Muscle layer of colon (tissue), 2 donors: ENCODE results near the gene LMF1.

ENCODE experiments used
- H3K27ac ChIP-seq: one replicate; pipeline ENCODE4 v1.7.0; 2013; ENCODE audit warnings: low read depth, mild to moderate bottlenecking, low read length, moderate library complexity
- H3K27me3 ChIP-seq, 2 donors: one replicate each; pipeline ENCODE4 v1.7.0; 2013; ENCODE audit warnings: low read length in 2 of 2, mild to moderate bottlenecking in 2 of 2; ENCODE audit not compliant: insufficient read depth in 2 of 2, control insufficient read depth in 1 of 2
- H3K36me3 ChIP-seq: one replicate; pipeline ENCODE4 v1.7.0; 2013; ENCODE audit warnings: mild to moderate bottlenecking, low read length; ENCODE audit not compliant: insufficient read depth
- H3K4me1 ChIP-seq: one replicate; pipeline ENCODE4 v1.7.0; 2013; ENCODE audit warnings: mild to moderate bottlenecking, low read length; ENCODE audit not compliant: insufficient read depth
- H3K4me3 ChIP-seq, 2 donors: one replicate each; pipeline ENCODE4 v1.7.0; 2013; ENCODE audit warnings: low read length in 2 of 2, low read depth in 1 of 2, mild to moderate bottlenecking in 1 of 2, moderate library complexity in 1 of 2
- H3K9ac ChIP-seq: one replicate; pipeline ENCODE4 v1.7.0; 2013; ENCODE audit warnings: low read length
- H3K9me3 ChIP-seq: one replicate; pipeline ENCODE4 v1.7.0; 2013; ENCODE audit warnings: mild to moderate bottlenecking, low read length
- donor health status: abdominal sarcoma.
- donor health status: Adenocarcinoma of cecum.

Gene LMF1

GRCh38 chr16:900211-900610, 70.6 kb downstream of the LMF1 start:
- H3K9me3 ChIP-seq: no peaks in the 10 kb centered on the region
- no peak overlapping the region for H3K27ac ChIP-seq
- no peaks in the 10 kb centered on the region for H3K27me3 ChIP-seq
- H3K4me1 ChIP-seq: no peaks in the 10 kb centered on the region
- no peaks in the 10 kb centered on the region for H3K36me3 ChIP-seq
- H3K9ac ChIP-seq: no peak overlapping the region
- no peak overlapping the region for H3K4me3 ChIP-seq

DNA sequence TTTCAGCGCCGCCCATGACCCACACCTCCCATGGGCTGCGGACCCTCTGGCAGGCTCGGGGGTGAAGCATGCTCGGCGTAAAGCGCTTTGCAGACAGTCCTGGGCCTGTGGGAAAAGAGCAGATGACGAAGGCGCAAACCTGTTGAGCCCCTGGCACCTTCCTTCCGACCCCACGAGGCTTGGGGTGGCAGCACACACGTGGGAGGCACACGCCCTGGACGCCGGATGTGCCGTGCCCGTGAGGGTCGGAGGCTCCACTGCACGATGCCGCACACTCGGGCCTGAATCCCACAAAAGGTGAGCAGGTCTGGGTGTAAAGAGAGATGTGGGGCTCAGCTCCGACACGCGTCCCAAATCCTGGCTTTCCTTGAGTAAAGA, 71.1 kb downstream of the LMF1 start:
- Histone ChIP-seq H3K36me3 (no peaks in the 10 kb centered on the region), H3K9me3 (no peaks in the 10 kb centered on the region), H3K27me3 (no peaks in the 10 kb centered on the region), H3K4me3 (no peak overlapping the region), H3K9ac (no peak overlapping the region), H3K4me1 (no peaks in the 10 kb centered on the region), H3K27ac (no peak overlapping the region)

- no peaks in the 10 kb centered on the region for H3K4me1 ChIP-seq
- H3K9me3 ChIP-seq: no peaks in the 10 kb centered on the region
- H3K9ac ChIP-seq: no peak overlapping the region
- no peak overlapping the region for H3K27ac ChIP-seq
- H3K36me3 ChIP-seq: no peaks in the 10 kb centered on the region
- no peaks in the 10 kb centered on the region for H3K27me3 ChIP-seq
- H3K4me3 ChIP-seq: no peak overlapping the region
Measured at GRCh38 chr16:898761-899682, 71.8 kb downstream of the LMF1 start.

GRCh38 chr16:898216-898615, 72.6 kb downstream of the LMF1 start:
- H3K4me3 ChIP-seq: no peak overlapping the region
- H3K27ac ChIP-seq: no peak overlapping the region
- no peaks in the 10 kb centered on the region for H3K36me3 ChIP-seq
- no peak overlapping the region for H3K9ac ChIP-seq
- H3K4me1 ChIP-seq: no peaks in the 10 kb centered on the region
- no peaks in the 10 kb centered on the region for H3K9me3 ChIP-seq
- H3K27me3 ChIP-seq: no peaks in the 10 kb centered on the region

- Histone ChIP-seq H3K27me3 (no peaks in the 10 kb centered on the region), H3K36me3 (no peaks in the 10 kb centered on the region), H3K27ac (no peak overlapping the region), H3K4me1 (no peaks in the 10 kb centered on the region), H3K4me3 (no peak overlapping the region), H3K9ac (no peak overlapping the region), H3K9me3 (no peaks in the 10 kb centered on the region)
Measured at GRCh38 chr16:897701-898100, 73.1 kb downstream of the LMF1 start.

- H3K9me3 ChIP-seq: no peaks in the 10 kb centered on the region
- H3K9ac ChIP-seq: no peak overlapping the region
- H3K27me3 ChIP-seq: no peaks in the 10 kb centered on the region
- no peaks in the 10 kb centered on the region for H3K4me1 ChIP-seq
- H3K36me3 ChIP-seq: peaks cover under 1% of the 10 kb centered on the region
- H3K27ac ChIP-seq: no peak overlapping the region
- H3K4me3 ChIP-seq: no peak overlapping the region
Measured at GRCh38 chr16:897200-897543, 73.6 kb downstream of the LMF1 start.

DNA sequence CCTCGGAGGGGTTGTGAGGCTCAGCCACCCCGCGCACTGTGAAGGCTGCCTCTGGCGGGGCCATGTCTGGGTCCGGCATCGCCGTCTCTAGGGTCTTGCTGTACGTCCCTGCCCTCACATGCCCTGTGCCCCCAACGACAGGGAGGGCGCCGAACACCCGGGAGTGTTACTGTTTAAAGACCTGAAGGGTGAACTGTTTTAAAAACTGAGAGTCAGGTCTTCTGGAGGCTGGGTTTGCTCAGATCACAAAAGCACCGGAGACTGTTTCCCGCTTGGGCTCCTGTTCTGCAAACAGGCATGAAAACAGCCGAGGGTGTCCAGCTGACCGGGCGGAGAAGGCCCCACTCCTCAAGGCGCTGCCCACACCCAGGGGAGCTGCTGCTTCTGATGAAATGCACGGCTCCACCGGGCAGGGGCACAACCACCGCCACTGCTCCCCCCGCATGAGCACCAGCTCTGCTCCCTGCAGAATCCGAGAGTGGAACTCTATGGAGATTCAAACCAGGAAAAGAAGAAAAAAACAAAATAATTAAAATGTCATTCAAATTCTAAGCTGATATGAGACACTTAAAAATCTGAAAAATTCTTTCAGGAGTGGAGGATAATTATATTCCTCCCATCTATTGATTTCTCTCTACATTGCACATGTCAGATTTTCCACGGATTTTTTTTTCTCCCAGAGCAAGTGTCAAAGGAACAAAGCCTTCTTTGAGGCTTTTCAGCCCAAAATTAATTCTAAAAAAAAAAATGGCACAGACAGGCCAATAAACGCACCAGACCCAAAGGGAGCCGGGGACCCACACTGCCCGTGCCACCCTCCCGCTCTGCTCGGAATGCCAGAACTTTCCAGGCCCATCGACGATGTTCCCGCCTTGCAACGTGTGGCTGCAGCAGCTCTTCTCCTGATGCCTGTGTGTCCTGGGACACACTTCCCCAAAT, 74.3 kb downstream of the LMF1 start:
- Histone ChIP-seq H3K9ac (no peak overlapping the region), H3K27ac (no peak overlapping the region), H3K27me3 (no peaks in the 10 kb centered on the region), H3K4me1 (no peaks in the 10 kb centered on the region), H3K36me3 (peaks cover 7% of the 10 kb centered on the region), H3K9me3 (no peaks in the 10 kb centered on the region), H3K4me3 (no peak overlapping the region)

DNA sequence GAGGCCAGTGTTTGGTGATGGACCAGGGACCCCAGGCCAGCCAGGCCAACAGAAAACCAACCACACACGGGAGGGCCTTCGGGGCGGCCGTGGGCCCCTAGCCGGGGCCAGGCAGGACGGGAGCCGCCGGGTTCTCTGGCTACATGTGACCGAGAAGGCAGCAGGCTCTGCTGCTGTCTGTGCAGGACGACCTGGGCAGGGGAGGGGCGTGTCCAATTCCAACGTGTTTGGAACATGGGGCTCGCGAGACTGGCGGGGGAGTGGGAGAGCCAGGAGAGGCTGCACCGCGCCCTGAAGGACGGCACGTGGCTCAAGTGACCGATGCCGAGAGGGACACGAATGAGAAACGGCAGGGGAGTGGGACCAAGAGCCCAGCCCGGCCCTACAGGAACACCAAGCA, 75.4 kb downstream of the LMF1 start:
- H3K27ac ChIP-seq: no peak overlapping the region

GRCh38 chr16:894841-895240, 75.9 kb downstream of the LMF1 start:
- Histone ChIP-seq H3K27ac (no peak overlapping the region), H3K9ac (no peak overlapping the region), H3K4me1 (no peaks in the 10 kb centered on the region), H3K4me3 (no peak overlapping the region), H3K9me3 (no peaks in the 10 kb centered on the region), H3K36me3 (peaks cover 8% of the 10 kb centered on the region), H3K27me3 (no peaks in the 10 kb centered on the region)

More for the DNA sequence above, 75.4 kb downstream of the LMF1 start:
- Histone ChIP-seq H3K4me3 (no peak overlapping the region), H3K9me3 (no peaks in the 10 kb centered on the region), H3K36me3 (peaks cover 8% of the 10 kb centered on the region), H3K9ac (no peak overlapping the region), H3K4me1 (no peaks in the 10 kb centered on the region), H3K27me3 (no peaks in the 10 kb centered on the region)

DNA sequence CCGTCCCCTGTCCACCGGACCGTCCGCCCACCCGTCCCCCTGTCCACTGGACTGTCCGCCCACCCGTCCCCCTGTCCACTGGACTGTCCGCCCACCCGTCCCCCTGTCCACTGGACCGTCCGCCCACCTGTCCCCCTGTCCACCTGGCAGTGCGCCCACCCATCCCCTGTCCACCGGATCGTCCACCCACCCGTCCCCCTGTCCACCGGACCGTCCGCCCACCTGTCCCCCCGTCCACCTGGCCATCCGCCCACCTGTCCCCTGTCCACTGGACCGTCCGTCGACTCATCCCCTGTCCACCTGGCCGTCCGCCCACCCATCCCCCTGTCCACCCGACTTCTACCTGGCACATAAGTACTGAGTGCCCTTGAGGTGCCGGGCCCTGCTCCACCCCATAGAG, 76.6 kb downstream of the LMF1 start:
- Histone ChIP-seq H3K4me3 (no peak overlapping the region), H3K9ac (no peak overlapping the region), H3K36me3 (peaks cover 8% of the 10 kb centered on the region), H3K9me3 (no peaks in the 10 kb centered on the region), H3K27ac (no peak overlapping the region), H3K27me3 (no peaks in the 10 kb centered on the region), H3K4me1 (no peaks in the 10 kb centered on the region)

GRCh38 chr16:893360-893759, 77.4 kb downstream of the LMF1 start:
- no peak overlapping the region for H3K9ac ChIP-seq
- H3K36me3 ChIP-seq: peaks cover 8% of the 10 kb centered on the region

More at GRCh38 chr16:893360-893759, 77.4 kb downstream of the LMF1 start:
- no peaks in the 10 kb centered on the region for H3K27me3 ChIP-seq
- H3K27ac ChIP-seq: no peak overlapping the region
- H3K9me3 ChIP-seq: no peaks in the 10 kb centered on the region
- H3K4me3 ChIP-seq: no peak overlapping the region
- H3K4me1 ChIP-seq: no peaks in the 10 kb centered on the region
